Inferior parietal cortex (tissue), 1 donor: ENCODE results near the gene OR2M3.
A peak's percentile ranks its signal among the peaks of the same experiment; 100 is the strongest.
"Not testable (repeated sequence)": the region's sequence is repeated elsewhere in the genome, so short reads cannot be mapped to it uniquely, and the experiment has no call there.

Source experiments
- DNase-seq: peaks from one replicate; pipeline ENCODE4 v3.0.0-alpha.2; 2016; ENCODE audit errors: extremely low spot score

The OR2M3 gene

GRCh38 chr1:248196965-248197364, at the start of gene OR2M3:
Gene OR2M3, plus strand, starts transcription at chr1:248197265. Its CDS starts 5,803 bp downstream, at chr1:248203068.
- DNase-seq: no peak

GRCh38 chr1:248152056-248152827, 44.8 kb upstream of the OR2M3 start:
- DNase-seq: no peak

- no peak for DNase-seq
These were observed 41.1 kb upstream of the OR2M3 start for GRCh38 chr1:248155927-248156326.

DNA sequence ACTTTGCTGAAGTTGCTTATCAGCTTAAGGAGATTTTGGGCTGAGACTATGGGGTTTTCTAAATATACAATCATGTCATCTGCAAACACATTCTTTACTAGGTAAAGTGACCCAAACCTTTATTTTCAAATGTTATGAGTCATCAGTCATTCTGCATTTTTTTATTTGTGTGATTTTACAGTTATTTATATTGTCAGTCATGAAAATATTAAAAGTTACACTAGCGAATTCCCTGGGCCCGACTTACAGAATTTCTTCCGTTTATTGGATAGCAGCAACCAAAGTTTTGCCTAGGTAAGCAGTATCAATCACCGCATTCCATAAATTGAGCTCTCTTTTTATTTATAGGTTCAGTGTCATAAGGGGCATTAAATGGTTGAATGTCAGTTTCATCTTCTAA, 38.3 kb upstream of the OR2M3 start:
- no peak for DNase-seq

DNA sequence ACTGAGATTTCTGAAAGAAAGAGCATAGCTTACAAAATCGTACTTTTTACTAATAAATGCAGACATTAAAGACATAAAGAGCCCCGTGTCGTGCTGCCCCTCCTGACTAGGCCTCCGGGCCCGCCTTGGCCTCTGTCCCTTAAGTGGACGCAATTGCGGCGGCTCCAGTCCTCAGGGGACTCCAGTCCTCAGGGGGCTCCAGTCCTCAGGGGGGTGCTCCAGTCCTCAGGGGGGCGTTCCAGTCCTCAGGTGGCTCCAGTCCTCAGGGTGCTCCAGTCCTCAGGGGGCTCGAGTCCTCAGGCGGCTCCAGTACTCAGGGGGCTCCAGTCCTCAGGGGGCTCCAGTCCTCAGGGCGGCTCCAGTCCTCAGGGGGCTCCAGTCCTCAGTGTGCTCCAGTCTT, 33.0 kb upstream of the OR2M3 start:
- DNase-seq: no peak

DNA sequence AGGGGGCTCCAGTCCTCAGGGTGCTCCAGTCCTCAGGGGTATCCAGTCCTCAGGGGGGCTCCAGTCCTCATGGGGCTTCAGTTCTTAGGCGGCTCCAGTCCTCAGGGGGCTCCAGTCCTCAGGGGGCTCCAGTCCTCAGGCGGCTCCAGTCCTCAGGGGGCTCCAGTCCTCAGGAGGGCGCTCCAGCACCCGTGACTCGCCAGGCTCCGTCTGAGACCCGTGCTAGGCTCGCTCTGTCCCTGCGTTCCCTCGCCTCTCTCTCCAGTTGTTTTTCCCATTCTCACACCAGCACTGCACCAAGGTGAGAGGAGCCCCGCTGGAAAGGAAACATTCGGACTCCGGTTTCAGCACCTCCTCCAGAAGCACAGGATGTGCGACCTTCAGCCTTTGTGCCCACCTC, 31.9 kb upstream of the OR2M3 start:
- no peak for DNase-seq

DNA sequence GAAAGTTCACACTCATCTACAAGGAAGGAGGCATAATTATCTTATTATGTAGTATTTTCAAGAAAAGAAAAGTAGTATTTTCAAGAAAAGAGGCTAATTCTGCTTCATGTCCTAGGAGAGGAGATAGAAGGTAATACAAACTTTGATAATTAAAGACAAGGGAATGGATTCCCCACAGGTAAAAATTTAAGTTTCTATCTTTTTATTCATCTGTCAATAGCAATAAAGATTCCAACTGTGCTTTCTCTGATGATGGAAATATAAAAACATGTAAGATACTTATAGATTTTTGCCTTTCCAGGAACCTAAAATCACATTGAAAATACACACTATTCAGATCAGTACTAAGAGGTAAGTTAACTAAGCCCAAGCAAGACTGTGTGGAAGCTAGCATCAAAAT, 22.5 kb upstream of the OR2M3 start, which contains the start of gene OR2M2:
Gene OR2M2, plus strand, starts transcription at position 301 of the 400 bp plus-strand sequence. CDS start 5,165 bp downstream, outside the sequence.
- DNase-seq: no peak

- DNase-seq: no peak
These were observed 13.1 kb upstream of the OR2M3 start for GRCh38 chr1:248183996-248184395.

DNA sequence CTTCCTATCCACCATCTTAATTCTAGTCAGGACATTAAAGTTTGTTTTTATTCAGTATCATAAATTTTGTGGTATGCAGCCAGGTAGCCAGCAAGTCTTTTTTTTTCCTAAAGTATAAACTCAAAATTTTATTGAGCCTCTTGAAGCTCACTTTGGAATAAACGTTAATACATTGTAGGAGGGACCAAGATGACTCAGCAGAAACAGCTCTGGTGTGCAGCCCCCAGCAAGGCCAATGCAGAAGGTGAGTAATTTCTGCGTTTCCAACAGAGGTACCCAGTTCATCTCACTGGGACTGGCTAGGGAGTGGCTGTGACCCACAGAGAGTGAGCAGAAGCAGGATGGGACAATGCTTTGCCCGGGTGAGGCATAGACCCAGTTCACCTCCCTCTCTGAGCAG, 9.7 kb upstream of the OR2M3 start:
- no peak for DNase-seq

DNA sequence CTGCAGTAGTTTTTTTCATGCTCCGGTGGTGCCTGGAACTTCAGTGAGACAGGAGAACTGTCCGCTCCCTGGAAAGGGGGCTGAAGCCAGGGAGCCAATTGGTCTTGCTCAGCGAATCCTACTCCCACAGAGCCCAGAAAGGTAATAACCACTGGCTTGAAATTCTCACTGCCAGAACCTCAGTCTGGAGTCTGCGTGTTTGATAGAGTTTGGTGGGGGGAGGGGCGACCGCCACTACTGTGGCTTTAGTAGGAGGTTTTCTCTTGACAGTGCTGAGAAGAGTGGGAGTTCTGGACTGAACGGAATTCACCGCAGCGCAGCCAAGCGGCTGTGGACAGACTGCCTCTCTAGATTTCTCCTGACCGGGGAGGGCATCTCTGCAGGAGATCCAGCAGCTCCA, 8.0 kb upstream of the OR2M3 start:
- DNase-seq: no peak

- DNase-seq: no peak
These were observed 2.9 kb upstream of the OR2M3 start for GRCh38 chr1:248194117-248194516.

DNA sequence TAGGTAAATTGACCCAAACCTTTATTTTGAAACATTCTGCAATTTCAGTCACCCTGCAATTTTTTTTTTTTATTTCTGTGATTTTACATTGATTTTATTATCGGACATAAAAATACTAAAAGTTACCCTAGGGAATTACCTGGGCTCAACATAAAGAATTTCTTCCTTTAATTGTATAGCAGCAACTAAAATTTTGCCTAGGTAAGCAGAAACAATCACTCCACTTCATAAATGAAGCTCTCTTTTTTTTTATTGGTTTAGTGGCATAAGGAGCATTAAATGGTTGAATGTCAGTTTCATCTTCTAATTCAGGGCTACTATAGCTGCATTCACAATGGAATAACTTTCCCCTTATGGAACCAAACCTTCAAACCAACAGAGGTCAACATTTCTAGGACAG, 18.8 kb downstream of the OR2M3 start:
- DNase-seq: no peak

GRCh38 chr1:248225537-248225936, 28.5 kb downstream of the OR2M3 start:
- DNase-seq: no peak

- DNase-seq: no peak
These were observed 32.4 kb downstream of the OR2M3 start for GRCh38 chr1:248229360-248229908.

DNA sequence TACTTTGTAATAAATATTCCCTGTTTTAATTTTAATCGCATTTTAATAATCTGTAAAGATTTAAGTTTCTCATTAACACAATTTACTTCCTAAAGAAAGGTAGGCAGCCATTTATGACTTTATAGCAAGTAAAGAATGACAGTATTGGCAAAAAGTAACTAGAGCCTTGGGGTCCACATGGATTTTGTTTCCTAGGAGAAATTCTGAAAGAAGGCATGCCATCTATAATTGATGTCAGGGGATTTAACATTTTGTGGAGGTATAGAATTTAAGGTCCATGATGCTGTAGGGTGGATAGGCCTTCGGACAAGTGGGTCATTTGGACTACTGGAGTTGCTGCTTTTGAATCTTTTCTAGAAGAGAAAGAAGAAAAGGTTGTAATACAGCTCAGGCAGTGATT, 34.1 kb downstream of the OR2M3 start, which contains the start of gene OR2M4:
Gene OR2M4, plus strand, starts transcription at position 301 of the 400 bp plus-strand sequence. CDS start 7,512 bp downstream, outside the sequence.
- no peak for DNase-seq

- DNase-seq: no peak
These were observed 42.4 kb downstream of the OR2M3 start for GRCh38 chr1:248239478-248239877.

DNA sequence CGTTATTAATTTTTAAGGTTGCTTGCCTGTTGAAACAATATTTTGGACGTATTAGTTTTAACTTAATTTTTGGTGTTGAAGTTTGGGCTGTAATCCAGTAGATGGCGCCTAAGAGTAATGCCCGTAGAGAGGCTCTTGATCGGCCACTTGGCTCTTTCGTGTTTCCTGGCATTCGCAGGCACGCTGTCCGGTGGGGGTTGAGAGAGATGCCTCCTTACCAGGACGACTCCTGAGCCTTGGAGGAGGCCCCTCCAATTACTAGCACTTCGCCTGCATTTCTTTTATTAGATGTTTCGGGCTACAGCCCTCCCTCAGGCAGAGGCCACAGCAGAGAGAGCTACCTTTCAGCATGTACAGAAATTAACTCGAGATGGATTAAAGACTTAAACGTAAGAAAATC, 46.1 kb downstream of the OR2M3 start:
- peak; percentile 55 for DNase-seq

- DNase-seq: not testable (repeated sequence)
These were observed 62.2 kb downstream of the OR2M3 start for GRCh38 chr1:248259309-248259708.
